DND-41 (cell line): ENCODE data around the gene GALNT7.

Source experiments
- EZH2 ChIP-seq: IDR thresholded peaks from 3 replicates; pipeline ENCODE4 v1.6.1; 2012; ENCODE audit warnings: borderline replicate concordance, low read depth, mild to moderate bottlenecking, moderate library complexity, low read length, inconsistent platforms; ENCODE audit not compliant: severe bottlenecking
- TF ChIP-seq, protein P1 (sequence below): IDR thresholded peaks from 2 replicates; pipeline ENCODE4 v1.5.1; 2012; ENCODE audit warnings: borderline replicate concordance, low read length, moderate library complexity, mild to moderate bottlenecking; ENCODE audit not compliant: poor library complexity, severe bottlenecking; ENCODE audit errors: extremely low read depth

DNA sequence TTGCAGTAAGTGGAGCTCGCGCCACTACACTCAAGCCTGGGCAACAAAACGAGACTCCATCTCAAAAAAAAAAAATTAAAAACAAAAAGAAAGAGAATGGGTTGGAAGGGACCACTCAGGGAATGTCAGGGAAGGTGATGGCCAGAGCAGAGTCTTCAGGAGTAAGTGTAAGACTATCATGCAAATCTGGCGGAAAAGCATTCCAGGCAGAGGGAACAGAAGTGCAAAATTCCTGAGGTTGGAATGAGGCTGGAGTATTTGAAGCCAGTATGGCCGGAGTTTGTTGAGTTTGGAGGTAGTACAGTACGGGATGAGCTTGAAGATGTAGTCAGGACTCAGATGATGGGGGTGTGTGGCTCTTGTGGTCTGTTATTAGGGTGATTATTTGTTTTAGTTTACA lies 7.4 kb downstream of the GALNT7 start:
- TF ChIP-seq, protein P1, sequence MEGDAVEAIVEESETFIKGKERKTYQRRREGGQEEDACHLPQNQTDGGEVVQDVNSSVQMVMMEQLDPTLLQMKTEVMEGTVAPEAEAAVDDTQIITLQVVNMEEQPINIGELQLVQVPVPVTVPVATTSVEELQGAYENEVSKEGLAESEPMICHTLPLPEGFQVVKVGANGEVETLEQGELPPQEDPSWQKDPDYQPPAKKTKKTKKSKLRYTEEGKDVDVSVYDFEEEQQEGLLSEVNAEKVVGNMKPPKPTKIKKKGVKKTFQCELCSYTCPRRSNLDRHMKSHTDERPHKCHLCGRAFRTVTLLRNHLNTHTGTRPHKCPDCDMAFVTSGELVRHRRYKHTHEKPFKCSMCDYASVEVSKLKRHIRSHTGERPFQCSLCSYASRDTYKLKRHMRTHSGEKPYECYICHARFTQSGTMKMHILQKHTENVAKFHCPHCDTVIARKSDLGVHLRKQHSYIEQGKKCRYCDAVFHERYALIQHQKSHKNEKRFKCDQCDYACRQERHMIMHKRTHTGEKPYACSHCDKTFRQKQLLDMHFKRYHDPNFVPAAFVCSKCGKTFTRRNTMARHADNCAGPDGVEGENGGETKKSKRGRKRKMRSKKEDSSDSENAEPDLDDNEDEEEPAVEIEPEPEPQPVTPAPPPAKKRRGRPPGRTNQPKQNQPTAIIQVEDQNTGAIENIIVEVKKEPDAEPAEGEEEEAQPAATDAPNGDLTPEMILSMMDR = no peak
- TF ChIP-seq EZH2 = no peak
